NB4 (cell line): Measurements from ENCODE around the gene TMEM229B.

Experiments used
- DNase-seq: peaks from one replicate; pipeline ENCODE4 v3.0.0; 2010; ENCODE audit warnings: low read depth
- H3K4me3 ChIP-seq: one replicate; pipeline ENCODE4 v1.5.1; 2011; ENCODE audit warnings: mild to moderate bottlenecking, low read depth, low read length, moderate library complexity
- CTCF ChIP-seq: IDR thresholded peaks from one replicate; pipeline ENCODE4 v1.5.1; 2012; ENCODE audit warnings: low read depth, low read length
- MYC ChIP-seq: IDR thresholded peaks from 2 replicates; pipeline ENCODE4 v1.6.1; 2011; ENCODE audit warnings: low read depth, low read length
- POLR2A ChIP-seq: IDR thresholded peaks from 2 replicates; pipeline ENCODE4 v1.6.1; 2011; ENCODE audit warnings: mild to moderate bottlenecking; ENCODE audit not compliant: insufficient read length; ENCODE audit errors: extremely low read depth
- TF ChIP-seq, protein P1 (sequence below): IDR thresholded peaks from 2 replicates; pipeline ENCODE4 v1.6.1; 2011; ENCODE audit warnings: low read depth, low read length

The TMEM229B gene

GRCh38 chr14:67493092-67493717 lies 4.7 kb upstream of the TMEM229B start:
- TF ChIP-seq CTCF (no peak), MYC (no peak), POLR2A (no peak)
- TF ChIP-seq, protein P1, sequence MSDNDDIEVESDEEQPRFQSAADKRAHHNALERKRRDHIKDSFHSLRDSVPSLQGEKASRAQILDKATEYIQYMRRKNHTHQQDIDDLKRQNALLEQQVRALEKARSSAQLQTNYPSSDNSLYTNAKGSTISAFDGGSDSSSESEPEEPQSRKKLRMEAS = no peak
- DNase-seq = no peak
- no peak overlapping the region for H3K4me3 ChIP-seq

DNA sequence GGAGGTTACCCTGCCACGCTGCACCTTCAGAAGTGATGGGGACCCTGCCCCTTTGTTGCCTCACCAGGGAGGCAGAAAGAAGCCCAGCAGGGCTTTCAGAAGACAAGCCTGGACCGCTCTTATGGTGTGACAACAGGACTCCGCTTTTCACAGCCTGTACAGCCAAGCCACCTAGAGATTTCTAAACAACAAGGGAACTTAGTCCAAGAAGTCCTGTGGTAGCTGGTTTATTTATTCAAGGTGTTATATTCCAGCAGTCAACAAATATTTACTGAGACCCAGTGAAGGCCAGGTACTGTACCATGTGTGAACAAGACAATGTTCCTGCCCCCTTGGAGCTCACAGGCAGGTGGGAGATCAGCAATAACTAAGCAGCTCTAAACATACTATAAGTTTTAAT lies 4.0 kb upstream of the TMEM229B start:
- no peak for TF ChIP-seq MYC
- TF ChIP-seq CTCF = no peak
- TF ChIP-seq, protein P1 = no peak
- no peak for TF ChIP-seq POLR2A
- H3K4me3 ChIP-seq = no peak overlapping the region
- DNase-seq = no peak

- no peak for DNase-seq
- no peak overlapping the region for H3K4me3 ChIP-seq
- TF ChIP-seq MYC (no peak), POLR2A (no peak), CTCF (no peak)
- TF ChIP-seq, protein P1 = no peak
Measured at GRCh38 chr14:67491741-67492507, 3.4 kb upstream of the TMEM229B start.

DNA sequence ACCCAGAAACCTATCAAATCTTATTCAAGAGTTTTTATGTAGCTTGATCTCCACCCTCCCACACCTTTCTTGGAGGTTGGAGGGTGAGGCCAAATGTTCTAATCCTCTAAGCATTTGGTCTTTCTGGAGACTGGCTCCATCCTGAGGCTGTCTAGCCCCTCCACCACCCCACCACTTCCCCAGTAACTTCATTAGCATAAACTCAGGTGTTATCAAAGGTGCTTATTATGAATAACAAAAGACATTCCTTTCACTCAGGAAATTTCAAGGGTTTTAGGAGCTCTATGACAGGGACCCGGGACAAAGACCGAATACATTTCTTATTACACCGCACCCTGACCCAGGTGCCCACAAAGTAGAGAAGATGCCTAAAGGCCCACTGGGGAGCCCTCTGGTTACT lies 2.8 kb upstream of the TMEM229B start:
- TF ChIP-seq CTCF (no peak), POLR2A (no peak), MYC (no peak)
- TF ChIP-seq, protein P1 = no peak
- no peak for DNase-seq
- H3K4me3 ChIP-seq = no peak overlapping the region

DNA sequence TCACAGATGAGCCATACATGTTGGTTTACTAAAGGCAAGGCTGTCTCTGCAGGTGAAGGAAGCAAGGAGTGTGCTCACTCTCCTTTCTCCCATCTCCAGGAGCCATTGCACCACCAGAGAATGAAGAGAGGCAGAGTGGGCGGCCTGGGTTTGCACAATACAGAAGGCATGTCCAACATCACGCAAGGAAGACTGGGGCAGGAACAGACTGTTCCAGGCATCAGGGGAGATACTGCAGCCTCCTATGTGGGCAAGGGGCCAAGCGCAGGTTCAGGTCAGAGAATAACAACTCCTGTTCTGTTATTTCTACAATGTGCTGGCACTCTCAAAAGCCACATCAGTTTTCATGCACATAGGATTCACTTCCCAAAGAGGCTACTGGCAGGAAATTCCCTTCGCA lies 1.7 kb upstream of the TMEM229B start:
- no peak for DNase-seq
- H3K4me3 ChIP-seq = no peak overlapping the region
- TF ChIP-seq, protein P1 = no peak
- TF ChIP-seq MYC (no peak), POLR2A (no peak), CTCF (no peak)
